ENCODE results near the gene TLK2. TPM values are rescaled to one million over a fixed set of nuclear protein-coding genes. Genes with fewer than 3 reads are reported as not detected.
"Not testable (repeated sequence)": the region's sequence is repeated elsewhere in the genome, so short reads cannot be mapped to it uniquely, and the experiment has no call there.

TLK2 gene
- total and polyA plus RNA-seq, 7 donors: 21.1 to 59.3 (median 30.7) TPM

GRCh38 chr17:62521295-62521694 is 42.7 kb downstream of the TLK2 start:
- peaks cover 0 to 33% (median 15%) of the 10 kb centered on the region in 4 donors for H3K36me3 ChIP-seq
- 88 to 89% methylated on average over 5 of the region's 5 CpGs for WGBS, 2 donors
- H3K27me3 ChIP-seq; DNase-seq; H3K4me1 ChIP-seq; intact Hi-C loops (cut with DNase I); H3K9me3 ChIP-seq; H3K4me3 ChIP-seq; H3K27ac ChIP-seq: not testable (repeated sequence)

- H3K27ac ChIP-seq; intact Hi-C loops (cut with DNase I); H3K4me1 ChIP-seq; H3K9me3 ChIP-seq; H3K27me3 ChIP-seq; DNase-seq; H3K4me3 ChIP-seq: not testable (repeated sequence)
- 88 to 91% methylated on average over 6 of the region's 6 CpGs for WGBS, 2 donors
- peaks cover 0 to 50% (median 15%) of the 10 kb centered on the region in 4 donors for H3K36me3 ChIP-seq
Measured at GRCh38 chr17:62524077-62524476, 45.5 kb downstream of the TLK2 start.

- H3K27ac ChIP-seq; DNase-seq; H3K9me3 ChIP-seq; H3K27me3 ChIP-seq; intact Hi-C loops (cut with DNase I); H3K4me3 ChIP-seq; H3K4me1 ChIP-seq: not testable (repeated sequence)
- WGBS, 2 donors: 91 to 93% methylated on average over 6 of the region's 6 CpGs
- peaks cover 0 to 61% (median 15%) of the 10 kb centered on the region in 4 donors for H3K36me3 ChIP-seq
Measured at GRCh38 chr17:62525317-62525716, 46.7 kb downstream of the TLK2 start.

DNA sequence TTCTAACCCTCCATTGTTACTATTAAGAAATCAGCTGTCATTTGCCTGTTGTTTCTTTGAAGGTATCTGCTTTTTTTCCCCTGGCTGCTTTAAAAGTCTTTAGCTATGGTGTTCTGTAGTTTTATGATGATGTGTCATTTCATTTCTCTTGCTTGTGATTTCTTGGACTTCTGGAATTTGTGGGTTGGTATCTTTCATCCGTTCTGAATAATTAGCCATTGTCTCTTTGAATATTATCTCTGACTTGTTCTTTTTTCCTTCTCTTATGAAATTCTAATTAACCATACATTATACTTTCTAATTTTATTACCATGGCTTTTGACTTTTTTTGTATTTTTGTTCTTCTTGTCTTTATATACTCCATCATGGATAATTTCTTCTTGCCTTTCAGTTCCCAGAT is 52.3 kb downstream of the TLK2 start:
- H3K27ac ChIP-seq; H3K27me3 ChIP-seq; intact Hi-C loops (cut with DNase I); H3K4me3 ChIP-seq; H3K9me3 ChIP-seq; H3K4me1 ChIP-seq; DNase-seq: not testable (repeated sequence)
- 90 to 96% methylated on average over 1 of the region's 1 CpG for WGBS, 2 donors
- H3K36me3 ChIP-seq: peaks cover 0 to 35% (median 0%) of the 10 kb centered on the region in 4 donors

GRCh38 chr17:62536557-62536956 is 57.9 kb downstream of the TLK2 start:
- DNase-seq; H3K27ac ChIP-seq; H3K4me1 ChIP-seq; intact Hi-C loops (cut with DNase I); H3K4me3 ChIP-seq; H3K27me3 ChIP-seq; H3K9me3 ChIP-seq: not testable (repeated sequence)
- WGBS, 2 donors: 90 to 97% methylated on average over 3 of the region's 4 CpGs
- H3K36me3 ChIP-seq: peaks cover 0 to 22% (median 5%) of the 10 kb centered on the region in 4 donors

- H3K4me1 ChIP-seq; intact Hi-C loops (cut with DNase I); H3K27ac ChIP-seq; H3K4me3 ChIP-seq; DNase-seq; H3K27me3 ChIP-seq; H3K9me3 ChIP-seq: not testable (repeated sequence)
- WGBS, 2 donors: 95 to 97% methylated on average over 4 of the region's 4 CpGs
- peaks cover 0 to 26% (median 5%) of the 10 kb centered on the region in 4 donors for H3K36me3 ChIP-seq
Measured at GRCh38 chr17:62541073-62541472, 62.4 kb downstream of the TLK2 start.

DNA sequence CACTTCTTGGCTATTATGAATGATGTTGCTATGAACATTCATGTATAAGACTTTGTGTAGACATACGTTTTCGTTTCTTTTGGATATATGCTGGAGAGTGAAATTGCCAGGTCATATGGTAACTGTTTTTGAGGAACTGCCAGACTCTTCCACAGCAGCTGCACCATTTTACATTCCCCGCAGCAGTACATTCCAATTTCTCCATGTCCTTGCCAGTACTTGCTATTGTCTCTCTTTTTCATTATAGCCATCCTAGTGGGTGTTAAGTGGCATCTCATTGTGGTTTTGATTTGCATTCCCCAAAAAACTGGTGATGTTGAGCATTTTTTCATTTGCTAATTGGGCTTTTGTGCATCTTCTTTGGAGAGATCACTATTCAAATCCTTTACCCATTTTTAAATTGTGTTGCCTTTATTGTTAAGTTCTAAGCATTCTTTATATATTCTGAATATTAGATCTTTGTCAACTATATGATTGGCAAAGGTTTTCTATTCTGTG is 64.7 kb downstream of the TLK2 start:
- H3K27me3 ChIP-seq; DNase-seq; H3K9me3 ChIP-seq; intact Hi-C loops (cut with DNase I); H3K4me1 ChIP-seq; H3K36me3 ChIP-seq; H3K4me3 ChIP-seq; H3K27ac ChIP-seq: not testable (repeated sequence)
- 78 to 94% methylated on average over 3 of the region's 3 CpGs for WGBS, 2 donors

- H3K4me3 ChIP-seq; H3K27me3 ChIP-seq; DNase-seq; H3K27ac ChIP-seq; H3K4me1 ChIP-seq; H3K9me3 ChIP-seq; H3K36me3 ChIP-seq; intact Hi-C loops (cut with DNase I): not testable (repeated sequence)
- 88 to 91% methylated on average over 5 of the region's 5 CpGs for WGBS, 2 donors
Measured at GRCh38 chr17:62546066-62546465, 67.4 kb downstream of the TLK2 start.

GRCh38 chr17:62552851-62553659 is 74.4 kb downstream of the TLK2 start:
- 7 to 16% methylated on average over 4 of the region's 4 CpGs for WGBS, 2 donors
- H3K4me3 ChIP-seq; H3K27me3 ChIP-seq; DNase-seq; H3K9me3 ChIP-seq; H3K27ac ChIP-seq; H3K4me1 ChIP-seq; intact Hi-C loops (cut with DNase I): not testable (repeated sequence)
- TF ChIP-seq CTCF (IDR thresholded peaks at IDR 0.05): peak in 2 of 4 experiments; percentile 47 to 50
- H3K36me3 ChIP-seq: peaks cover 0 to 22% (median 0%) of the 10 kb centered on the region in 4 donors

DNA sequence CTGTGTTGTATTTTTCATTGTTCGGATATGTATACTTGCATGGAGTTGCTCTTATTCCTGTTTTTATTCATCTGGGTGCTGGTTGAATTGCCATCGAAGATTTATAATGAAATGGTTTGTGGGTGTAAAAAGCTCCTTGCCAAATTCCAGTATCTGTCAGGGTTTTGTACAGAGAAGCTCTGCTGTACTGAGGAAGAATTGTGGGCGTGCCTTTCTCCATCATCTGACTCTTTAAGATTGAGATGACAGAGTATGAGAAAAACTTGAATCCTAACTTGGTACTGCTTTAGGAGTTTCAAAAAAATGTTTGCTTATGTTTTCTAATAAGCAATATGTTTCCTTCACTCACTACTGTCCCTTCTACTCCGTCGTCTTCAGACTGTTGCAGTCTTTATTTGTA is 78.9 kb downstream of the TLK2 start:
- intact Hi-C loops (cut with DNase I); H3K9me3 ChIP-seq; H3K27ac ChIP-seq; DNase-seq; H3K27me3 ChIP-seq; H3K4me3 ChIP-seq; H3K4me1 ChIP-seq: not testable (repeated sequence)
- peaks cover 0 to 30% (median 0%) of the 10 kb centered on the region in 4 donors for H3K36me3 ChIP-seq
- 92% methylated on average over 5 of the region's 5 CpGs for WGBS, 2 donors

DNA sequence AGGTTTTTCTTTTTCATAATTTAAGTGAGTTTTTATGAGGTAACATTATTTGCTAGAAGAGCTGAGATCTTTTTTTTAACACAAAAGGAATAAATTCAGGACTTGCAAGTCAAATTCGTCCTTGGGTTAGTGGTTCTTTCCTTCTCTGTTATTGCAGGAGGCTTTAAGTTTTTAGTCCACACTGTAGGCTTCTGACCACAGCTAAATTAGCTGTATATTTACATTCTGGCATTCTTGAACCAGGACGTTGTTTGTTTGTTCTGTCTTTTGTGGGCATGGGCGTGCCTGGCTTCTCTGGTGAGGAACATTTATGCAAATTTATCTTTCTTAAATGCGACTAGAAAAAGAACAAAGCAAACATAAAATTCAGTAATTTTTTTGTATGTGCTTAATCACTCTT is 80.3 kb downstream of the TLK2 start:
- H3K9me3 ChIP-seq; H3K27me3 ChIP-seq; intact Hi-C loops (cut with DNase I); H3K4me1 ChIP-seq; DNase-seq; H3K27ac ChIP-seq; H3K4me3 ChIP-seq: not testable (repeated sequence)
- peaks cover 0 to 36% (median 0%) of the 10 kb centered on the region in 4 donors for H3K36me3 ChIP-seq
- WGBS, 2 donors: 15 to 62% methylated on average over 4 of the region's 4 CpGs

GRCh38 chr17:62560971-62561370 is 82.3 kb downstream of the TLK2 start:
- H3K36me3 ChIP-seq: peaks cover 0 to 34% (median 2%) of the 10 kb centered on the region in 4 donors
- H3K27ac ChIP-seq; DNase-seq; H3K9me3 ChIP-seq; H3K4me1 ChIP-seq; H3K4me3 ChIP-seq; H3K27me3 ChIP-seq; intact Hi-C loops (cut with DNase I): not testable (repeated sequence)
- WGBS, 2 donors: 94 to 97% methylated on average over 1 of the region's 2 CpGs

All from sigmoid colon (tissue), 7 donors.